Pancreas (tissue), 10 donors: ENCODE results near the gene SLC23A1. TPM values are rescaled to one million over a fixed set of nuclear protein-coding genes. Genes with fewer than 3 reads are reported as not detected.

Experiments
- ATAC-seq, 4 donors: fragments of 200-7000 bp; cut with Tn5 transposase; one replicate each; pipeline versions ENCODE4 v1.8.0 to v1.9.1; 2020; ENCODE audit warnings: mild to moderate bottlenecking in 4 of 4, moderate library complexity in 4 of 4
- DNase-seq, 6 donors: peaks; one replicate each; pipeline ENCODE4 v3.0.0-alpha.2; 2020
- FAIRE-seq: peaks from 2 replicates; lab custom pipeline; 2012; peaks lifted over from hg19 to GRCh38; lab: Jason Lieb, UNC
- H3K27ac ChIP-seq, 4 donors: fragments of 200-600 bp; sonication (generic); 1 replicate in 3 of 4; 2 replicates in 1 of 4; pipeline versions ENCODE4 v1.5.0 to v1.8.0; 2020
- H3K27me3 ChIP-seq, 4 donors: fragments of 200-600 bp; one replicate each; pipeline ENCODE4 v1.8.0; 2021
- H3K36me3 ChIP-seq, 3 donors: fragments of 200-600 bp; sonication (generic) in 1 of 3; one replicate each; pipeline versions ENCODE4 v1.5.0 to v1.8.0; 2020 to 2021
- H3K4me1 ChIP-seq, 3 donors: fragments of 200-600 bp; one replicate each; pipeline ENCODE4 v1.8.0; 2021
- H3K4me3 ChIP-seq, 4 donors: fragments of 200-600 bp; sonication (generic) in 2 of 4; one replicate each; pipeline versions ENCODE4 v1.5.0 to v1.8.0; 2020 to 2021
- H3K9me3 ChIP-seq, 4 donors: fragments of 200-600 bp; one replicate each; pipeline ENCODE4 v1.8.0; 2021
- CTCF ChIP-seq, 4 donors: fragments of 200-600 bp; sonication (generic) in 3 of 4; IDR thresholded peaks; one replicate each; pipeline versions ENCODE4 v1.5.0 to v1.8.0; 2021; ENCODE audit warnings: antibody characterized with exemption in 4 of 4
- WGBS, 2 donors: extraction: QIAGEN DNeasy Blood & Tissue Kit; methylation state at CpG; one replicate each; pipeline ENCODE4 v1.1.7; 2013; 5-methylcytosine and 5-hydroxymethylcytosine counted together
- intact Hi-C, 3 donors: fragments of 100-400 bp; cut with DNase I; formaldehyde crosslinking; loops; one replicate each; pipeline versions ENCODE4 v1.11.1 to v1.14.2; 2022
- polyA plus RNA-seq, 2 donors: library from polyadenylated mRNA; stranded (reverse); fragments of 200-250 nt; gene quantifications; one replicate each; pipeline ENCODE4 v1.2.3, GENCODE V29; 2013
- total RNA-seq, 6 donors: library from RNA; stranded (reverse); fragmentation: NEBNext Ultra II Directional in 4 of 6; extraction: Animal tissue kit (Norgen Biotek cat#: 25700) in 4 of 6; gene quantifications; one replicate each; pipeline versions ENCODE4 v1.2.1 to v1.2.4, GENCODE V29; 2021 to 2023
- donor health status: healthy with polysubstance abuse.
- donor health status: DM: no; HTN: no; CAD: no; lungs with moderate emphysema.
- donor health status: DM: no; HTN: no; CAD: no.
- donor health status: control.
- donor health status: control.
- donor health status: Bipolar disorder and iron deficiency.
- donor health status: DM: yes; HTN: yes; CAD: no.
- donor health status: DM: no; HTN: no; CAD: no.
- donor health status: DM: no; HTN: no; CAD: no.
- donor health status: DM: yes; HTN: yes; CAD: no.

The SLC23A1 gene
- total and polyA plus RNA-seq, 8 donors, result 0.49 to 2.1 (median 1.3) TPM

GRCh38 chr5:139340051-139340450 lies 43.0 kb downstream of the SLC23A1 start:
- no peaks in the 10 kb centered on the region for H3K9me3 ChIP-seq
- 87 to 90% methylated on average over 2 of the region's 2 CpGs for WGBS, 2 donors
- ATAC-seq (no peak), DNase-seq (no peak), FAIRE-seq (no peak)
- no peak overlapping the region for H3K4me3 ChIP-seq
- no peaks in the 10 kb centered on the region for H3K36me3 ChIP-seq
- intact Hi-C loops, result no loop called here
- no peak overlapping the region for H3K27ac ChIP-seq
- TF ChIP-seq CTCF (IDR thresholded peaks at IDR 0.05), result no peak
- no peaks in the 10 kb centered on the region for H3K27me3 ChIP-seq
- peaks cover 0 to 22% (median 20%) of the 10 kb centered on the region in 3 donors for H3K4me1 ChIP-seq

- no peak for TF ChIP-seq CTCF (IDR thresholded peaks at IDR 0.05)
- H3K27me3 ChIP-seq, result no peaks in the 10 kb centered on the region
- FAIRE-seq (no peak), ATAC-seq (peak in 1 of 4 donors; percentile 26), DNase-seq (no peak)
- no peak overlapping the region for H3K4me3 ChIP-seq
- WGBS, 2 donors, result 74 to 78% methylated on average over 6 of the region's 6 CpGs
- intact Hi-C loops, result no loop called here
- H3K27ac ChIP-seq, result no peak overlapping the region
- H3K4me1 ChIP-seq, result peaks cover 0 to 2% (median 0%) of the 10 kb centered on the region in 3 donors
- peaks cover 0 to 5% (median 0%) of the 10 kb centered on the region in 3 donors for H3K36me3 ChIP-seq
- H3K9me3 ChIP-seq, result no peaks in the 10 kb centered on the region
These were observed 47.3 kb downstream of the SLC23A1 start for GRCh38 chr5:139335811-139336210.

Other genes with a start within 250 kb of the SLC23A1 start
- 10 to 100 TPM; 38.6 to 68.2 (median 54.6) TPM for gene SIL1, start 184.9 kb downstream of the SLC23A1 start, total RNA-seq
- gene SIL1, start 184.9 kb downstream of the SLC23A1 start, polyA plus RNA-seq, result 100 to 1,000 TPM in 1 of 2 donors, 10 to 100 TPM in 1; 54.8 to 119 TPM
- gene MATR3, start 89.6 kb downstream of the SLC23A1 start, total RNA-seq, result 100 to 1,000 TPM in 1 of 6 donors, 10 to 100 TPM in 5; 52.5 to 101 (median 77.6) TPM
- gene MATR3, start 89.6 kb downstream of the SLC23A1 start, polyA plus RNA-seq, result 100 to 1,000 TPM in 1 of 2 donors, 10 to 100 TPM in 1; 47.0 to 104 TPM
- 10 to 100 TPM; 18.2 to 33.7 (median 27.3) TPM for gene PAIP2, start 41.4 kb downstream of the SLC23A1 start, total RNA-seq
- gene PAIP2, start 41.4 kb downstream of the SLC23A1 start, polyA plus RNA-seq, result 10 to 100 TPM; 23.8 to 57.4 TPM
- gene MZB1, start 6.6 kb upstream of the SLC23A1 start, total RNA-seq, result 10 to 100 TPM in 1 of 6 donors, under 1 TPM in 3, not detected in 2; 0.28 to 11.6 (median 0.71) TPM
- gene MZB1, start 6.6 kb upstream of the SLC23A1 start, polyA plus RNA-seq, result under 1 TPM in 1 of 2 donors, not detected in 1; 0.28 TPM
- gene PROB1, start 11.8 kb upstream of the SLC23A1 start, total RNA-seq, result under 1 TPM; 0.19 to 0.38 (median 0.31) TPM
- gene PROB1, start 11.8 kb upstream of the SLC23A1 start, polyA plus RNA-seq, result under 1 TPM; 0.34 to 0.38 TPM
- gene SPATA24, start 20.8 kb upstream of the SLC23A1 start, total RNA-seq, result 1 to 10 TPM; 1.8 to 3.5 (median 3.1) TPM
- gene SPATA24, start 20.8 kb upstream of the SLC23A1 start, polyA plus RNA-seq, result 1 to 10 TPM; 4.6 to 9.8 TPM
- gene DNAJC18, start 56.2 kb upstream of the SLC23A1 start, total RNA-seq, result 1 to 10 TPM; 1.1 to 5.8 (median 1.9) TPM
- 1 to 10 TPM; 1.6 to 5.1 TPM for gene DNAJC18, start 56.2 kb upstream of the SLC23A1 start, polyA plus RNA-seq
- gene ECSCR, start 79.4 kb upstream of the SLC23A1 start, total RNA-seq, result 1 to 10 TPM; 1.0 to 4.3 (median 2.1) TPM
- 1 to 10 TPM; 5.1 to 8.3 TPM for gene ECSCR, start 79.4 kb upstream of the SLC23A1 start, polyA plus RNA-seq
- gene SMIM33, start 87.7 kb upstream of the SLC23A1 start, total RNA-seq, result not detected
- gene SMIM33, start 87.7 kb upstream of the SLC23A1 start, polyA plus RNA-seq, result not detected
- gene STING1, start 99.5 kb upstream of the SLC23A1 start, total RNA-seq, result 10 to 100 TPM in 2 of 6 donors, 1 to 10 TPM in 4; 3.1 to 19.7 (median 6.3) TPM
- 10 to 100 TPM in 1 of 2 donors, 1 to 10 TPM in 1; 9.3 to 19.2 TPM for gene STING1, start 99.5 kb upstream of the SLC23A1 start, polyA plus RNA-seq
- gene UBE2D2, start 178.0 kb upstream of the SLC23A1 start, total RNA-seq, result 10 to 100 TPM; 36.5 to 59.3 (median 47.0) TPM
- gene UBE2D2, start 178.0 kb upstream of the SLC23A1 start, polyA plus RNA-seq, result 10 to 100 TPM; 38.8 to 47.7 TPM